Activated CD4-positive, alpha-beta T cell treated with anti-CD3 and anti-CD28 coated beads, Interleukin-2, amount 50 U/mL, for 24 hours (primary cell): Measurements from ENCODE around the gene FCMR.
"Not testable (repeated sequence)": the region's sequence is repeated elsewhere in the genome, so short reads cannot be mapped to it uniquely, and the experiment has no call there.

Experiments used
- DNase-seq, 2 donors: peaks; one replicate each; pipeline ENCODE4 v3.0.0-alpha.2; 2020; ENCODE audit warnings: low read depth in 1 of 2, low spot score in 1 of 2

FCMR gene

DNA sequence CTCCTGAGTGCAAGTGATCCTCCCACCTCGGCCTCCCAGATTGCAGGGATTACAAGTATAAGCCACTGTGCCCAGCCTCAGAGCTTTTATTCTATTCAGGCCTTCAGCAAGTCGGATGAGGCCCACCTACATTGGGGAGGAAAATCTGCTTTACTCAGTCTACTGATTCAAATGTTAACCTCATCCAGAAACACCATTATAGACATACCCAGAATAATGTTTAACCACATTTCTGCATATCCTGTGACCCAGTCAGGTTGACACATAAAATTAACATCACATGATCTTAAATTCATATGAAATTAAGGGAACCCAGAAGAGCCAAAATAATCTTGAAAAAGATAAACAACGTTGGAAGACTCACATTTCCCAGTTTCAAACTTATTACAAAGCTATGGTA lies 41.4 kb downstream of the FCMR start:
- DNase-seq, result no peak

DNA sequence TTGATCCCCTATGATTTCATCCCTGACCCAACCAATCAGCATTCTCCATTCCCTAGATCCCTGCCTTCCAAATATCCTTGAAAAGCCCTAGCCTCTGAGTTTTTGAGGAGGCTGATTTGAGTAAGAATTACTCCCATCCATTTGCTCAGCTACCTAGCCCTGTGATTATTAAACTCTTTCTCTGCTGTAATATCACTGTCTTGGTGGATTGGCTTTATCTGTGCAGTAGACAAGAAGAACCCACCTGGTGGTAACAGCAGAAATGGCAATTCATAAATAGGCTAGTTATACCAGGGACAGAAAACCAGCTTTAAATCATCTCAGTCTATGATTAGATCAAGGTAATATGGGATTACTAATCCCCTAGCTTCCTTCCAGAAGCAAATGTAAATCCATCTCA lies 43.3 kb downstream of the FCMR start:
- no peak for DNase-seq

- no peak for DNase-seq
Measured at GRCh38 chr1:206875752-206876377, 45.9 kb downstream of the FCMR start.

GRCh38 chr1:206873603-206874188 lies 48.0 kb downstream of the FCMR start:
- DNase-seq, result no peak

DNA sequence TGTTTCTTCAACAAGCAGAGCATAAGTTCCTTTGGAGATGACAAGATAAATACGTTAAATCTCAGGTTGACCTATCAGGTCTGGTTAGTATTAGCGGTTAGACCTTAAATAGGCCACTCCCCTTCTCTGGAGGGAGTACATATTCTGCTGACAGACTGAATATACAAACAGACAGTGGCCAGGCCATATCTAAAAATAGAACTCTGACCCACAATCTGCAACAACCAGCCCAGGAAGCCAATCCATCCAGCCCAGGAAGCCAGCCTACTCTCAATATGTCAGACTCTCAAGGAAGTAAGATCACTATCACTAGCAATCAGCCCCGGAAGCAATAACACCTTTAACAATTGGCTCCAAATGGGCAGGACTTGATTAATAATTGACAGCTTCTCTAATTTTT lies 49.6 kb downstream of the FCMR start:
- no peak for DNase-seq

DNA sequence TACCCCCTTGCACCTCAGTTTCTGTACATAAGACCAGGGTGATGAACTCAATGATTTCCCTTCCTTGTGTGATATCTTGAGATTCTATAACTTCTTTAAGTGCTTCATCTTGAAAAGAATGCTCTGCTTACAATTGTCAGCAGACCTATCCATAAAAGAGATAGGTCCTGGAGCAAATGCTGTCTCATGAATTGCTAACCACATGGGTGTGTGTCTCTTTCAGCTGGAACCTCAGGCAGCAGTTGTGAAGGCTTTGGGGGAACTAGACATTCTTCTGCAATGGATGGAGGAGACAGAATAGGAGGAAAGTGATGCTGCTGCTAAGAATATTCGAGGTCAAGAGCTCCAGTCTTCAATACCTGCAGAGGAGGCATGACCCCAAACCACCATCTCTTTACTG lies 53.5 kb downstream of the FCMR start:
- DNase-seq, result no peak

GRCh38 chr1:206867716-206868115 lies 54.0 kb downstream of the FCMR start:
- DNase-seq, result no peak

DNA sequence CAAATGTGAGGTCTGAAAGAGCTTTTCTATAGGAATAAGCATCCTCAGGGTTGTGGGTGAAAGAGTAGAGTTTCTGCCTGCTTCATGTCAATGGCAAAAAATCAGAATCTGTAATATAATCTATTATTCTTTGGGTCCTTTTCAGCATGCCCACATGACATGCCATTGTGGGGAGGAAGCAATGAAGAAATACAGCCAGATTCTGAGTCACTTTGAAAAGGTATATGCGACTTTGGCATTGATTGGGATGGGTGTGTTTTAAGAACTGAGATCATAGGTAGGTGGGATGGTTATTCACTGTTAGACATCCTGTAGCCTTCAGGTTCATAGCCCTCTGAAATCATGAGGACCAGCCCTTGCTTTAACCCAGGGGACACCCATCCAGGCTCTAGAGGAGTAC lies 54.5 kb downstream of the FCMR start:
- DNase-seq, result no peak

DNA sequence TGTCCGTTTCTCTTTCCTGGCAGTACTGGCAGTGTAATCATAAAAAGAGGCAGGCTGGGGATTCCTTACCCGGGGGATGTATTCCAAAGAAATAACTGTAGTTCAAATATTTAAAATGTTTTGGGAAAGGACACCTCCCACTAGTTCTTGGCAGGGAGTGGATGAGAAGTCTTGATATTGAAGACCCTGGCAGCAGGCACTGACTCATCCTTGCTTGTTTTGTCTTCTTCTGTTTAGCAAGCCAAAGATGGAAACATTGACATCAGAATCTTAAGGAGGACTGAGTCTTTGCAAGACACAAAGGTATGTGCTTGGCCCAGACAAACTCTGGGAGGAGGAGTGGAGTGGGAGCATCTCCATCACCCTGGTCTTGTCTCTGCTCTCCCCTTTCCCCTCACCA lies 55.7 kb downstream of the FCMR start:
- DNase-seq, result no peak

- peak; percentile 74 to 82 for DNase-seq
Measured at GRCh38 chr1:206864939-206865671, 56.6 kb downstream of the FCMR start, which contains the start of gene IL20. IL20 (plus strand) TSS chr1:206865623; CDS start chr1:206865853, 230 bp downstream.

GRCh38 chr1:206863266-206863665 lies 58.5 kb downstream of the FCMR start:
- DNase-seq, result no peak

DNA sequence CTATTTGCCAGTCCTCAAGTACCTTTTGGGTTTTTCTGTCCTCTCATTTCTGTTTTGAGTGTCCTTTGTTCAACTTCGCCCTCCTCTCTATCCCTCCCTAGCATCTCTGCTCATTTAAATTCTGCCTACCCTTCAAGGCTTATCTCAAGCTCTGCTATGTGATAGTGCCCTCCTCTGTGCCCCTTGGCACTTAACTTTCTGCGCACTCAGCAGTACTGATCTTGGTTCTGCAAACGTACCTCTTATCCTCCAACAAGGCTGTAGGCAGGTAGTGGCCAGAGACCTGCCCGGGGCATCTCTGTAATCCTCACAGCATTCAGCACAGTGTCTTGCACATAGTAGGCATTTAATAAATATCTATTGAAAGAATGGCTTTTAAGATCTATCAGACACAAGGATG lies 61.6 kb downstream of the FCMR start:
- no peak for DNase-seq

DNA sequence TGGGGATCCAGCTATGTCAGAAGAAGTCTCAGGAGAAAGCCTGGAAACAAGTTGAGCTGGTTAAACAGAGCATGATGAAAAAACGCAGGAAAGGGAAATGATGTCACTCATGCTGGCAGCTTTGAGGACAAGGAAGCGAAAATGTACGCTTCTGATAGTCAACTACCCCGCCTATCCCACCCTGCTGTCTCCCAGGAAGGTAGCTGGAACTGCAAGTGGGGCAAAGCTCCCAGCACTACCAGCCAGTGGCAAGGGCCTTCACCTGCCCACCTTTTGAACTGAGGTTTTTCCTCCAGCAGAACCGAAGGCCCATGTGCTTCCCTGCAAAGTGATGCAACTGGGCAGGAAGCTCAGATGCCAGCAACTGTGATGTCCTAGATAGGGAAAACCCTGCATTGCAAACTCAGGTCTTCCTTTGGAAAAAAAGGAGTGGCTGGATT lies 62.6 kb downstream of the FCMR start:
- DNase-seq, result no peak

DNA sequence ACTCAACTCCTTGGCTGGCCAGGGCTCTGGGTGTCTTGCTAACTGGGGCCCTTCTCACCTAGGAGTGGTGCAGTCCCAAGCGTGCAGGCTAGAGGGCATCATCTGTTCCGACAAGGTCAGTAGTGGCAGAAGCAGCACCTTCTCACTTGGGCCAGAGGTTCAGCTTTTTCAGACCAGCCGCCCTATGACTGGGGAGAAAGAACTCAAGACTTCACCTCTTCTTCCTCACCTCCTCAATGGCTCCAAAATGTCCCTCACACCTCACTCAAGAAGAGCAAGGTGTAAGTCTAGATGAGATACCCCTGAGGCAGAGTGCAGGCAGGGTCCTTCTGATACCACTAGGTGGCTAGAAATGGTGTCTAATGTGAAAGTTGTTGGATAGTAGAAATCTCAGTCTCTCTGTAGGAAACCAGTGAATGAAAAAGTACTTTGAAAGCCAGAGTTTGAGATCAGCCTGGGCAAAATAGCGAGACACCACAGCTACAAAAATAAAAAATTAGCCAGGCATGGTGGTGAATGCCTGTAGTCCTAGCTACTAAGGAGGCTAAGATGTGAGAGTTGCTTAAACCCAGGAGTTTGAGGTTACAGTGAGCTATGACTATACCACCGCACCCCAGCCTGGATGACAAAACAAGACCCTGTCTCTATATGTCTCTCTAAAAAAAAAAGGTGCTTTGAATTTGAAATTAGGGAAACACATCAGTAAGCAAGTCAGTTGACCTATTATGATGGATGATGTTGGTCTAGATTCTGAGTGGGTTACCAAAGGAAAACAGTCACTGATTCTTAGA lies 64.9 kb downstream of the FCMR start:
- DNase-seq, result no peak

GRCh38 chr1:206855859-206856258 lies 65.9 kb downstream of the FCMR start:
- DNase-seq, result no peak

DNA sequence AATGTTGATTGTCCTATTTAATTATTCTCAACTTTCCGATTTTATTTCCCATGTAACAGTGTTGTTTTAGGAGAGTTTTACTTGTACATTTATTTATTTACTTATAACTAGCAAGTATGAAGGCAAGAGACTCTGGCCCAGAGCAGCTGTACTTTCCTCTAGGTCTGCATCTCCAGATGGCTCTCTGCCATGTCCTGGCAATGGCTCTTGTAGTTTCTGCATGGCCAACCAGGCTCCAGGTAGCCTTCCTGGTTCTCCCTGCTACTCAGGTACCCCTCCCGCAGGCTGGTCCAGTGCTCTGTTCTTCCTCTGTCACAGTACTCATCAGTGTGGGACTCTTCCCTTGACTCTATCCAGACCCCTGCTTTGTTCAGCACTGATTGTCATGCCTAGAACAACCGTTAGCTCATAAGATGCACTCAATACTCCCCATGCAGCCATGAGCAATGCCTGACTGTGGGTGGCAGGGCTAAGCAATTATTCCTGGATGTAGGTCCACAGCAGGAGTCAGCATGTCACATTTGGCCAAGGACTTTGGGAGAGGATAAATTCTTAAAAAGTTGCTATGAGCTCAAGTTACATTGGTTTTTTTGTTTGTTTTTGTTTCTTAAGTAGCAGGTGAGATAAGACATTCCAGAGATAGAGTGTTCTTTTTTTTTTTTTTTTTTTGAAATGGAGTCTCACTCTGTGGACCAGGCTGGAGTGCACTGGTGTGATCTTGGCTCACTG lies 67.2 kb downstream of the FCMR start:
- DNase-seq, result no peak

GRCh38 chr1:206853696-206854095 lies 68.0 kb downstream of the FCMR start:
- DNase-seq, result not testable (repeated sequence)
